T-helper 1 cell (primary cell): ENCODE results near the gene VCL.
"Not testable (repeated sequence)": the region's sequence is repeated elsewhere in the genome, so short reads cannot be mapped to it uniquely, and the experiment has no call there.

ENCODE experiments used
- DNase-seq, 5 donors: peaks; one replicate each; pipeline ENCODE4 v3.0.0-alpha.2; 2012 to 2020

VCL gene

GRCh38 chr10:74011017-74011416, 13.1 kb downstream of the VCL start:
- no peak for DNase-seq

- DNase-seq = no peak
These were observed 13.9 kb downstream of the VCL start for GRCh38 chr10:74011770-74012169.

DNA sequence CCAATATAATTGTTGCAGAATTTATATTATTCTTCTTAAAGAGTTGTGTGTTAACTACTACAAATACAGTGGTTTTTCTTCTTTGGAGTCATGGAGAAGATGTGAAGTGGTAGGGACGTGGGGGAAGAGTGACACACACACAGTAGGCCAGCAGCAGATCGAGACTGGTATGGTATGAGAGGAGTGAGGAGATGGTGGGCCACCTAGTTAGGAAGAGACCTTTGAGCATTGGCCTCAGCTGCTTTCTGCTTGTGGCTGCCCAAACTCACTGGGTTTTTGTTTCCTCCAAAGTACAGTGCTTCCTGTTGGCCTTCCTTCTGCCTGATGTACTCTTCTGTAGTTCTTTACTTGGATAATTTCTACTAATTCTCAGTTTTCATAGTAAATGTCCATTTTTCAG, 14.6 kb downstream of the VCL start:
- DNase-seq = no peak

- no peak for DNase-seq
These were observed 15.1 kb downstream of the VCL start for GRCh38 chr10:74013004-74013403.

DNA sequence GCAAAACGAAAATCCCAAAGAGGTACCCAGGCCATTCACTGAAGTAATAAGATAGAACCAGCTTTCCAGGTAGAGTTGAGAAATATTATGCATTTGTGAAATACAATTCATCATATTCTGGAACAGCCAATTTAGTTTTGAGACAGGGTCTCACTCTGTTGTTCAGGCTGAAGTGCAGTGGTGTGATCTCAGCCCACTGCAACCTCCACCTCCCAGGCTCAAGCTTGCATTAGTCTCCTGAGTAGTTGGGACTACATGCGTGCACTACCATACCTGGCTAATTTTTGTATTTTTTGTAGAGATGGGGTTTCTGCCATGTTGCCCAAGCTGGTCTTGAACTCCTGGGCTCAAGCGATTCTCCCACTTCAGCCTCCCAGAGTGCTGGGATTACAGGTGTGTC, 16.7 kb downstream of the VCL start:
- DNase-seq = not testable (repeated sequence)

- no peak for DNase-seq
These were observed 20.3 kb downstream of the VCL start for GRCh38 chr10:74018241-74018640.

DNA sequence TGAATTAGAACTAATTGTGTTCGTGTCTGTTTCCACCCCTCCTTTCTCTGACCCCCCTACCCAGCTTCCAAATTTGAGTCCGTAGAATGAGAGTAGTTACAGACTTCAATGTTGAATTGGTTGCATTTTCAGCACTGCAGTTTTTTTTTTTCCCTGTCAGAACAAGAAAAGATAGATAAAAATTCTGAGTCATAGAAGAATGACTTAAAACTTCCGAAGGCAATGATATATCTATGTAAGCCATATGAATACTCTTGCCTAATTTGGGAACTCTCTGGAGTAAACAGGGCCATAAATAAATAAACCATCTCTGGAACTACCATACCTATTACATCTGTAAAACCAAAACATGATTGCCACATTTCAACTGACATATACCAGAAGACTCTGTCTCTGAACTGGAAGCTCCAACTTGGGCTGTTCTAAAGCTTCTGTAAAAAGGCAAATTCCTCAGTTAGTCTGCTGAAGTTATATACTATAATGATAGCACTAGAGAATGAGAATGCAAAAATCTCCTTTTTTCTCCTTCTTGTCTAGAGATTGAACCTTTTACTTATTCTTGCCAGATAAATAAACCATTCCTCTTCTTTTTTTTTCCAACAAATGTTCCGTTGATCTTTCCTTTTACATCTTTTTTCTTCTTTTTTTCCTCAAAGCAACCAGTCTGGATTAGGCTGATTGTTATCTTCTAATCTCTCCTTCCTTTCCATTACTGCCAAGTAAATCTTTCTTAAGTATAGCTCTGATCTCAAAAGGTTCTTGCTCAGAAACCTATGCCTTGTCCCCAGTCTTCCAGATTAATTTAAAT, 23.5 kb downstream of the VCL start:
- no peak for DNase-seq

DNA sequence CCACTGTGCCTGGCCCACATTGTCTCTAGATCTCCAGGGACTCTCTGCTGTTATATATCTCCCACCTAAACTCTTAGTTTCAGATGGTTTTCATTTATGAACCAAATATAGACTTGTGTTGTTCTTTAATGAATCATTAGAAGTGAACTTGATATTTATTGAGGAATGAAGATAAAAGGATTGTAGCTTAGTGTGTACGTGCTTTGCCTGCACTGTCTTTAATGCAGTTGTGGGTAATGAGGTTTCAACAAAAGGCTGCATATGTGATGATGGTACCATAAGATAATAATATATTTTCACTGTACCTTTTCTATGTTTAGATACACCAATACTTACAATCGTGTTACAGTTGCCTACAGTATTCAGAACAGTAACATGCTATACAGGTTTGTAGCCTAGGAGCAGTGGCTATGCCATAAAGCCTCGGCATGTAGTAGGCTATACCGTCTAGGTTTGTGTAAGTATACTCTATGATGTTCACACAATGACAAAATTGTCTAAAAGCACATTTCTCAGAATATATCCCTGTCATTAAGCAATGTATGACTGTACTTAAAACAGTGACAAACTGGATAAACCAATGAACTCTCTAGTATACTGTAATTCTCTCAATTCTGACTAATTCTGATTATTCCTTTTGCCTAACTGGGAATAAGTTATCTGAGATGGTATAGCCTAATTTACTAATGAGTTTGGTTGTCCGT, 25.2 kb downstream of the VCL start:
- no peak for DNase-seq

DNA sequence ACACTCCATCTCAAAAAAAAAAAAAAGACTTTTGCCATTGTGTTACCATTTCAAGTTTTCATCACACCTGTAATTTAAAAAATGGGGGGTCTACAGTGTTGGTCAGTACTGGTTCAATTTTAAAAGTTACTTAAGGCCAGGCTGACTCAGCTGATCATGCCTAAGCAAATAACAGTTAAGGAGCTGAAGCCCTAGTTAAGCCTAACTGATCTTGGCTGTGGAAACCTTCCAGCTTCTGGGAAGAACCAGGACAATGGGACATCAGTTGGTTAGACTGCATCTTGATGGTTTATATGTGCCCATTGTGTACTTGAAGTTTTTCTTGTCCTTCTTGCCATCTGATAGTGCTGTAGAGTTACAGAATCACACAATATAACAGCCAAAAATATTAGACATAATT, 26.7 kb downstream of the VCL start:
- no peak for DNase-seq

DNA sequence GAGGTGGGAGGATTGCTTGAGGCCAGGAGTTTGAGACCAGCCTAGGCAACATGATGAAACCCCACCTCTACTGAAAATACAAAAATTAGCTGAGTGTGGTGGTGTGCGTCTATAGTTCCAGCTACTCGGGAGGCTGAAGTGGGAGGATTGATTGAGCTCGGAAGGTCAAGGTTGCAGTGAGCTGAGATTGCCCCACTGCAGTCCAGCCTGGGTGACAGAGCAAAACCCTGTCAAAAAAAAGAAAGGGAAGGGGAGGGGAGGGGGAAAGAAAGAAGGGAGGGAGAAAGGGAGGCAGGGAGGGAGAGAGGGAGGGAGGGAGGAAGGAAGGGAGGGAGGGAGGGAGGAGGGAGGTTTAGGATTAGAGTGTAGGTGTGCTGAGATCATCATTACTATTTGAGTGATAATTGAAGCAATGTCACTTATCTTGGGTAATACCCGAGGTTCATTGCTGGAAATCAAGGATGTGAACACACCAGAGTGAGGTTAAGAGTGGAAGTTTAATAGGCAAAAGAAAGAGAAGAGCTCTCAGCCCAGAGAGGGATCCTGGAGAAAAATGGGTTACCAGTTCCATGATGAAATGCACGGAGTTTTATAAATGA, 27.6 kb downstream of the VCL start:
- DNase-seq = no peak

GRCh38 chr10:74026428-74027015, 28.6 kb downstream of the VCL start:
- no peak for DNase-seq

DNA sequence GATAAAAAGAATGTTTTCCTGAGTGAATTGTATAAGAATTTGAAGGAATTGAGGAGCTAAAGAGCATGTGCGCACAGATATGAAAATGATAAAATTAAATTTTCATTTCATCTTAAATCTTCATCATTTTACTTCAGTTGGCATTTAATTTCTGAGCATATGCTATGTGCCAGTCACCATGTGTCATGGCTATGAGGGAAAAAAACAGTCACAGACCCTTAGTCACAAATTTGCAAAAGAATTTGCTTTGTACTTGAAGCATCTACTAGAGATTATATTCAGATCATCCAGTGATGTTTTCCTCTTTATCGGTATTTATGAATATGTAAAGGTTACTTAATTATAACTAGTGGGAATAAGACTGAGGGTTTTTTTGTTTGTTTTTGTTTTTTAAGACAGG, 29.8 kb downstream of the VCL start:
- DNase-seq = no peak

DNA sequence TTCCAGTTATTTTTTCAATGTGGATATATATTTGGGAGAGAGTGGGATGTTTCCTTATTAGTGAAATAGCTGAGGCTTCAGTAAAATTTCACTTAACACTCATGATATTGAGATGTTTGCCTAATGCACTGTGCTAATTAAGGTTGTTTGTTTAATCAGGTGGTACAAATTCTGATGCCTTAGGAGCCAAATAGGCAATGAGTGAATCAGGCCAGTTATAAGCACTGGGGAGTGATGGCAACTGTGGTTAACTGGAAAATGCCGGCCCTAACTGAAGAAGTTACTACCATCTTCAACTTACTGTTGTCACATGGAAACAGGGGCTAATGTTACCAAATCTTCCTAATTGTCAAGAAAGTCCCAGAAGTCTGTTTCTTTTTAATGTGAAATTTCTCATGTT, 32.0 kb downstream of the VCL start:
- no peak for DNase-seq

DNA sequence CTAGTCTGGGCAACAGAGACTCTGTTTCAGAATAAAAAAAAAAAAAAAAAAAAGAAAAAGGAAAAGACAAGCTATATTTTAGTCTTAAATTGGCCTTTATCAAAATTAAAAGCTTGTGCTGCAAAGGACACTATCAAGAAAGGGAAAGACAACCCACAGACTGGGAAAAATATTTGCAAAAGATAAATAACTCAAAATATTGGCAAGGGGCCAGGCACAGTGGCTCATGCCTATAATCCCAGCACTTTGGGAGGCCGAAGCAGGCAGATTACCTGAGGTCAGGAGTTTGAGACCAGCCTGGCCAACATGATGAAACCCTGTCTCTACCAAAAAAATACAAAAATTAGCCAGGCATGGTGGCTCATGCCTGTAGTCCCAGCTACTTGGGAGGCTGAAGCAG, 34.3 kb downstream of the VCL start:
- not testable (repeated sequence) for DNase-seq

- DNase-seq = no peak
These were observed 35.2 kb downstream of the VCL start for GRCh38 chr10:74032900-74033655.

DNA sequence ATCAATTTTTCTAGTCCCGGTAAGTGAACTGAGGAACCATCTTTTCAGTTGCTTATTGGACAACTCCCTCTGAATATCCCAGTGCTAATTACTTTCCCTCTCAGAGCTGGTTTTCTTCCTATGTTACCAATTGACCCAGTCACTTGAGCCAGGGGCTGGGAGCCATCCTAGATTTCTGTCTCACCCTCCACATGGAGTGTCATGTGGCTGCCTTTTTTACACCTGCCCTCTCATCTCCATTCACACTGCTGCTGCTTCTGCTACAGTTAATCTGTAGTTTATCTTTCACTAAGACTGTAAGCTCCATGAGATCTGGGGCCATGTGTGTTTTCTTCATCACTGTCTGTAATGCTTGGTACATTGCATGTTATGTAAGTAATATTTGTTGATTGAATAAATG, 35.8 kb downstream of the VCL start:
- DNase-seq = no peak

GRCh38 chr10:74034301-74034700, 36.4 kb downstream of the VCL start:
- DNase-seq = no peak

- no peak for DNase-seq
These were observed 37.4 kb downstream of the VCL start for GRCh38 chr10:74035303-74035702.

- DNase-seq = no peak
These were observed 38.6 kb downstream of the VCL start for GRCh38 chr10:74036474-74036873.

DNA sequence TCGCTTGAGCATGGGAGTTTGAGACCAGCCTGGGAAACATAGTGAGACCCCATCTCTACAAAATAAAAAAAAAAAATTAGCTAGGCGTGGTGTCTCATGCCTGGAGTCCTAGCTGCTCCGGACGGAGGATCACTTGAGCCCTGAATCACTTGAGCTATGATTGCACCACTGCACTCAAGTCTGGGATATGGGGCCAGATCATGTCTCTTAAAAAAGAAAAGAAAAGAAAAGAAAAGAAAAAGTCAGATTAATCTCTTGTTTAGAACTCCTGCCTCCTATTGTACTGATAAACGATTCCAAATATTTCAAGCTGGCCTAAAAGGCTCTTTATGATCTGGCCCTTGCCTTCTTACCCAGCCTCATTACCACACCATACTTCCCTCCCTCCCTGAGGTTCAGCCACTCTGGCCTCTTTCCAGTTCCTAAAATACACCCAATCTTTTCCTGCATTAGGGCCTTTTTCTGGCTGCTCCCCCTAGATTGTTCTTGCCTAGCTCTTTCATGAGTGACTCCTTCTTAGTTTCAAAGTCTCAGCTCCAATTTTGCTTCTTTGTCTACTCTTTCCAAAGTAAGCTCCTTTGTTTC, 41.7 kb downstream of the VCL start:
- DNase-seq = no peak

GRCh38 chr10:74040200-74041126, 42.5 kb downstream of the VCL start:
- DNase-seq = no peak
